Spleen (tissue), 7 donors: Measurements from ENCODE around the gene TEPSIN.

ENCODE experiments used
- CTCF ChIP-seq, 11 experiments: fragments of 200-600 bp in 7 of 11; fragments of 450-650 bp in 4 of 11; sonication (generic) in 4 of 11; IDR thresholded peaks in 8 of 11; conservative IDR thresholded peaks in 3 of 11; 1 replicate in 7 of 11; 2 replicates in 4 of 11; pipeline versions ENCODE4 v1.4.0 to v1.8.0; 2016 to 2021; ENCODE audit warnings: antibody characterized with exemption in 11 of 11, inconsistent platforms in 4 of 11, mild to moderate bottlenecking in 1 of 11
- POLR2A ChIP-seq, 3 donors: fragments of 450-650 bp; IDR thresholded peaks; one replicate each; pipeline ENCODE4 v1.5.1; 2017; ENCODE audit warnings: antibody characterized with exemption in 3 of 3, mild to moderate bottlenecking in 1 of 3
- POLR2AphosphoS5 ChIP-seq, 3 donors: sonication (generic); formaldehyde crosslinking; IDR thresholded peaks; one replicate each; pipeline ENCODE4 v1.5.1; 2017; ENCODE audit warnings: antibody characterized with exemption in 3 of 3
- donor health status: DM: no; HTN: no; CAD: no; lungs with moderate emphysema.
- donor health status: DM: no; HTN: no; CAD: no.
- donor health status: DM: no; HTN: no; CAD: no.

DNA sequence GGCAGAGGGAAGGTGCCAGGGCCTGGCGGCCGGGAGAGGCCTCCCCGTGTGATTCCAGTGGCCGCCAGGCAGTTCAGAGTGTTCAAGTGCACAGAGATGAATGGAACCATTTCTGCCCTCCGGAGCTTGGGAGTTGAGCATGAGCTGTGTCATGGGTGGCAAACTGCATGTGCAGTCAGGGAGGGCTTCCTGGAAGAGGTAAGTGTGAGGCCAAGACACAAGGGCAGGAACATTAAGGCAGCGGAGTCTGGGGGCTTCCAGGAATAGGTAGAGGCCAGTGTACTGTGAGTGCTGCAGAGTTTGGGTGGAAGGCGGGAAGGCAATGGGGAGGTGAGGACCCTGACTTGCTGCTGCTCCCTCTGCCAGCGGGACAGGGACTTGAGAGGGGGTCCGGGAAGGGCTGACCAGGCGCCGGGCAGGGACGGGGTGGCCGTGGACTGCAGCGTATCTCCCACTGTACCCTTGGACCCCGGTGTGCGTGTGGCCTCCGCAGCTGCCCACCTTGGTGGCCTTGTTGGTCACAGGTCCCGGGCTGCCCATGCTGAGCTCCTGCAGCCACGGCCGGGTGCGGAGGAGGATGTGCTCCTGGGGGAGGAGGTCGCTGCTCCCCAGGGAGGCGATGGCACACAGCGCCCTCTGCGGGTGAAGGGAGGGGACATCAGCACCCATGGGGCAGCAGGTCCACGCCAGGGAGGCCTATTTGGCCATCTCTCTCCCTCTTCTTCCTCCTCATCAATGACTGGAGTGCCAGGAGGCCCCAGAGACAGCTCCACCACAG lies 8.6 kb downstream of the TEPSIN start:
- TF ChIP-seq CTCF (IDR thresholded peaks at IDR 0.05 in 8 of 11, conservative IDR thresholded peaks at IDR 0.05 in 3 of 11) (peak in 5 of 11 experiments; percentile 7 to 34 (median 33)), POLR2A (IDR thresholded peaks at IDR 0.05) (no peak), POLR2AphosphoS5 (IDR thresholded peaks at IDR 0.05) (no peak)
